HL-60 (cell line): ENCODE measurements around the gene MLXIPL.
"Not testable (repeated sequence)": the region's sequence is repeated elsewhere in the genome, so short reads cannot be mapped to it uniquely, and the experiment has no call there.

Experiments
- DNase-seq, 2 experiments: peaks; one replicate each; pipeline ENCODE4 v3.0.0-alpha.2; 2010 to 2020; ENCODE audit warnings: low read depth in 1 of 2, low spot score in 1 of 2
- H3K27ac ChIP-seq: fragments of 250-450 bp; sonication (Bioruptor Pico); replicated peaks from 2 replicates; pipeline ENCODE4 v1.5.1; 2020; ENCODE audit warnings: mild to moderate bottlenecking, moderate library complexity
- H3K27me3 ChIP-seq: fragments of 250-450 bp; sonication (Bioruptor Pico); 2 replicates; pipeline ENCODE4 v1.5.1; 2021; ENCODE audit warnings: mild to moderate bottlenecking, moderate library complexity; ENCODE audit not compliant: insufficient read depth, poor library complexity, severe bottlenecking
- H3K4me3 ChIP-seq: replicated peaks from 2 replicates; pipeline ENCODE4 v1.5.1; 2011; ENCODE audit warnings: mild to moderate bottlenecking, control low read depth, low read length; ENCODE audit not compliant: insufficient read depth
- GABPA ChIP-seq: IDR thresholded peaks from 2 replicates; pipeline ENCODE4 v1.6.1; 2012; ENCODE audit warnings: low read depth
- POLR2AphosphoS5 ChIP-seq: IDR thresholded peaks from 2 replicates; pipeline ENCODE4 v1.6.1; 2012; ENCODE audit warnings: low read depth
- SPI1 ChIP-seq: IDR thresholded peaks from 2 replicates; pipeline ENCODE4 v1.6.1; 2012; ENCODE audit warnings: low read depth, mild to moderate bottlenecking, borderline replicate concordance
- TF ChIP-seq, protein P1 (sequence below): IDR thresholded peaks from one replicate; pipeline ENCODE4 v1.5.1; 2011; ENCODE audit warnings: low read length, control low read depth, inconsistent platforms; ENCODE audit not compliant: insufficient read depth
- TF ChIP-seq, protein P2 (sequence below): IDR thresholded peaks from 2 replicates; pipeline ENCODE4 v1.6.1; 2012; ENCODE audit warnings: low read depth; ENCODE audit not compliant: insufficient replicate concordance

MLXIPL gene

DNA sequence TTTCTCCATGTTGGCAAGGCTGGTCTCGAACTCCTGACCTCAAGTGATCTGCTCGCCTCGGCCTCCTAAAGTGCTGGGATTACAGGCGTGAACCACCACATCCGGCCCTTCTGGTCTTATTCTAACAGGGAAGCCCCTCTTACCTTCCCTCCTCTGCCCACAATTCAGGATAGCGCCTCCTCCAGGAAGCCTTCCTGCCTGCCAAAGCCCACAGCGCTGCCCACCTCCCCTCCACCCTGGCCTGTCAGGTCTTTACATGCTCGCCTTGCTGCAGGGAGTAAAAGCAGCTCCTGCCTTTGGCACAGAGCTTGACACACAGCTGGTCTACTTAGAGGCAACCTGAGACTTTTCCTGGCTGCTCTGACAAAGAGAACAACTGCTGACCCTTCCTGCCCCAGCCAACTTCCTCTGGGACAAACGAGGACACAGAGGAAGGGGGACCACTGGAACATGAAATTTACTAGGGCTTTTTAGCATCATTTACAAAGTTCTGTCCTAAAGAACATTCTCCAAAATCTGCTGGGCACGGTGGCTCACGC is 13.2 kb downstream of the MLXIPL start:
- H3K4me3 ChIP-seq: no peak overlapping the region
- TF ChIP-seq POLR2AphosphoS5 (no peak), GABPA (no peak), SPI1 (no peak)
- TF ChIP-seq, protein P1, sequence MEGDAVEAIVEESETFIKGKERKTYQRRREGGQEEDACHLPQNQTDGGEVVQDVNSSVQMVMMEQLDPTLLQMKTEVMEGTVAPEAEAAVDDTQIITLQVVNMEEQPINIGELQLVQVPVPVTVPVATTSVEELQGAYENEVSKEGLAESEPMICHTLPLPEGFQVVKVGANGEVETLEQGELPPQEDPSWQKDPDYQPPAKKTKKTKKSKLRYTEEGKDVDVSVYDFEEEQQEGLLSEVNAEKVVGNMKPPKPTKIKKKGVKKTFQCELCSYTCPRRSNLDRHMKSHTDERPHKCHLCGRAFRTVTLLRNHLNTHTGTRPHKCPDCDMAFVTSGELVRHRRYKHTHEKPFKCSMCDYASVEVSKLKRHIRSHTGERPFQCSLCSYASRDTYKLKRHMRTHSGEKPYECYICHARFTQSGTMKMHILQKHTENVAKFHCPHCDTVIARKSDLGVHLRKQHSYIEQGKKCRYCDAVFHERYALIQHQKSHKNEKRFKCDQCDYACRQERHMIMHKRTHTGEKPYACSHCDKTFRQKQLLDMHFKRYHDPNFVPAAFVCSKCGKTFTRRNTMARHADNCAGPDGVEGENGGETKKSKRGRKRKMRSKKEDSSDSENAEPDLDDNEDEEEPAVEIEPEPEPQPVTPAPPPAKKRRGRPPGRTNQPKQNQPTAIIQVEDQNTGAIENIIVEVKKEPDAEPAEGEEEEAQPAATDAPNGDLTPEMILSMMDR: no peak
- TF ChIP-seq, protein P2, sequence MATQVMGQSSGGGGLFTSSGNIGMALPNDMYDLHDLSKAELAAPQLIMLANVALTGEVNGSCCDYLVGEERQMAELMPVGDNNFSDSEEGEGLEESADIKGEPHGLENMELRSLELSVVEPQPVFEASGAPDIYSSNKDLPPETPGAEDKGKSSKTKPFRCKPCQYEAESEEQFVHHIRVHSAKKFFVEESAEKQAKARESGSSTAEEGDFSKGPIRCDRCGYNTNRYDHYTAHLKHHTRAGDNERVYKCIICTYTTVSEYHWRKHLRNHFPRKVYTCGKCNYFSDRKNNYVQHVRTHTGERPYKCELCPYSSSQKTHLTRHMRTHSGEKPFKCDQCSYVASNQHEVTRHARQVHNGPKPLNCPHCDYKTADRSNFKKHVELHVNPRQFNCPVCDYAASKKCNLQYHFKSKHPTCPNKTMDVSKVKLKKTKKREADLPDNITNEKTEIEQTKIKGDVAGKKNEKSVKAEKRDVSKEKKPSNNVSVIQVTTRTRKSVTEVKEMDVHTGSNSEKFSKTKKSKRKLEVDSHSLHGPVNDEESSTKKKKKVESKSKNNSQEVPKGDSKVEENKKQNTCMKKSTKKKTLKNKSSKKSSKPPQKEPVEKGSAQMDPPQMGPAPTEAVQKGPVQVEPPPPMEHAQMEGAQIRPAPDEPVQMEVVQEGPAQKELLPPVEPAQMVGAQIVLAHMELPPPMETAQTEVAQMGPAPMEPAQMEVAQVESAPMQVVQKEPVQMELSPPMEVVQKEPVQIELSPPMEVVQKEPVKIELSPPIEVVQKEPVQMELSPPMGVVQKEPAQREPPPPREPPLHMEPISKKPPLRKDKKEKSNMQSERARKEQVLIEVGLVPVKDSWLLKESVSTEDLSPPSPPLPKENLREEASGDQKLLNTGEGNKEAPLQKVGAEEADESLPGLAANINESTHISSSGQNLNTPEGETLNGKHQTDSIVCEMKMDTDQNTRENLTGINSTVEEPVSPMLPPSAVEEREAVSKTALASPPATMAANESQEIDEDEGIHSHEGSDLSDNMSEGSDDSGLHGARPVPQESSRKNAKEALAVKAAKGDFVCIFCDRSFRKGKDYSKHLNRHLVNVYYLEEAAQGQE: no peak
- H3K27me3 ChIP-seq: no peaks in the 10 kb centered on the region
- no peak overlapping the region for H3K27ac ChIP-seq
- DNase-seq: no peak

DNA sequence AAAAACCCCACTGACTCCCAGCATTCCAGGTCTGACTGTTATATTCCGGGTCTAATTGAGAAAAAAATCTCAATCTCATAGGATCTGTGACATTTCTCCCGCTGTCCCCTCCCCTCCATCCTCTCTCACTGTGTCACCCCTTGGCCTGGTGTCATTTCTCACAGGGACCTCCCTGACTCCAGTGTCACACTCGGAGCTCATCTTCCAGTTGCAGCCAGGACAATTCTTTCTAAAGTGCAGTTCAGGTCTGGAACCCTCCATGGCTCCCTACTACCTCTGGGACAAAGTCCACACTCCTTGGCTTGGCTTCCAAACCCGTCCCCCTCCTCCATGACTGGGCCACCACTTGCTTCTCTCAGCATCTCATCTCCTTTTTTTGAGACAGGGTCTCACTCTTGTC is 14.2 kb downstream of the MLXIPL start:
- TF ChIP-seq, protein P1: no peak
- TF ChIP-seq, protein P2: no peak
- no peak for DNase-seq
- H3K27me3 ChIP-seq: peaks cover 4% of the 10 kb centered on the region
- H3K27ac ChIP-seq: no peak overlapping the region
- H3K4me3 ChIP-seq: no peak overlapping the region

DNA sequence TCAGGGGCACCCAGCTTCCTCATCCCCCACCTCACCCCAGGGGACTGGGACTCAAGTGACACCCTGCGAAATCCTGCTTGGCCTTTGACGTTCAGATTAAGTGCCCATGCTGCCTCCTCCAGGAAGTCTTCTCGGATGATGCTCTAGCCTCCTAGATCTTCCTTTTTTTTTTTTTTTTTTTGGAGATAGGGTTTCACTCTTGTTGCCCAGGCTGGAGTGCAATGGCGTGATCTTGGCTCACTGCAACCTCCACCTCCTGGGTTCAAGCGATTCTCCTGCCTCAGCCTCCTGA is 16.7 kb downstream of the MLXIPL start:
- not testable (repeated sequence) for H3K27ac ChIP-seq, DNase-seq, H3K4me3 ChIP-seq
- H3K27me3 ChIP-seq: peaks cover 10% of the 10 kb centered on the region

DNA sequence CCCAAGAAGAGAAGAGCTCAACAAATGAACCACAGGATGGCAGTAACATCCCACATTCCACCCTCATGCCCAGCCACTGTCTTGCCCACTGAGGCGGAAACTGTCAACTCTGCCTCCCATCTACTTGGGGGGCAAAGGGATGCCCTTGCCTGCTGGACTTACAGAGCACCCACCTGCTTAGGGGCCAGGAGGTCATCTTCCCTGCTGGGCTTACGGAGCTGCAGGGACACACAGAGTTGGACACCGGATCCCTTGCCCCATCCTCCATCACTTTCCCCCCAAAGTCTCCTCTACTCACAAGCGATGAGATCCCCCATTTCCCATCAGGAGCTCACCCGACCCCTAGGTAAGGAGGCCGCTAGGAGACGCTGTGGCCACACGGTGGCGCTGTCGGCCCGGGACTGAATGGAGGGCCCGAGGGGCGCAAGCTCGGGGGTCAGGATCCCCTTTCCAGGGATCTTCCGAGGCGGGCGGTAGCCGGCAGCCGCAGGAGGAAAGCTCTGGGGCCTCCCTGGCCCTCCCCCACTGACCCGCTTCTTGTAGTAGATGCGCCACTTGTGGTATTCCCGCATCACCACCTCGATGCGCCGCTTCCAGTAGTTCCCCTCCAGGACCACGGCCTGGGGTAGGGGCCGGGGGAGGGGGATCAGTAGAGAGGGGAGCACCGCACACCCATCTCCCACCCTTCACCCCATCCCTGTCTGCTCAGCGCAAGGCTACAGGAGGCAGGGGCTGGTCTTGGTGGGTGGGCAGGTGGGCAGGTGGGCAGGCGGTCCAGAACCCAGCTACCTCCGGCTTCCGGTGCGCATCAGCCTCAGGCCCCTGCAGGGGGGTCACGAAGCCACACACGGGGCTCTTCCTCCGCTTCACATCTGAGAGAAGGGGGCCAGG is 17.3 kb downstream of the MLXIPL start:
- H3K4me3 ChIP-seq: no peak overlapping the region
- TF ChIP-seq SPI1 (no peak), GABPA (no peak), POLR2AphosphoS5 (no peak)
- TF ChIP-seq, protein P2: no peak
- TF ChIP-seq, protein P1: peak; percentile 68
- DNase-seq: peak in 1 of 2 experiments; percentile 27
- H3K27ac ChIP-seq: no peak overlapping the region
- peaks cover 10% of the 10 kb centered on the region for H3K27me3 ChIP-seq
